Lung (tissue), 12 donors: ENCODE data around the gene EQTN. TPM values are rescaled to one million over a fixed set of nuclear protein-coding genes. Genes with fewer than 3 reads are reported as not detected.

ENCODE experiments used
- ATAC-seq: fragments of 200-7000 bp; cut with Tn5 transposase; one replicate; pipeline ENCODE4 v1.9.1; 2020; ENCODE audit warnings: moderate number of reproducible peaks; ENCODE audit not compliant: insufficient read depth, low FRiP score
- DNase-seq, 3 donors: peaks; one replicate each; pipeline ENCODE4 v3.0.0-alpha.2; 2013 to 2017
- H3K27ac ChIP-seq, 2 donors: one replicate each; pipeline ENCODE4 v1.5.1; 2013; ENCODE audit warnings: mild to moderate bottlenecking in 2 of 2, moderate library complexity in 2 of 2, control low read depth in 1 of 2, inconsistent platforms in 1 of 2, low read depth in 1 of 2, low read length in 1 of 2
- H3K27me3 ChIP-seq, 3 donors: one replicate each; pipeline ENCODE4 v1.5.1; 2013; ENCODE audit warnings: low read length in 2 of 3; ENCODE audit not compliant: control insufficient read depth in 3 of 3, insufficient read depth in 3 of 3
- H3K36me3 ChIP-seq, 4 donors: one replicate each; pipeline ENCODE4 v1.5.1; 2013; ENCODE audit warnings: low read length in 4 of 4, mild to moderate bottlenecking in 1 of 4, moderate library complexity in 1 of 4; ENCODE audit not compliant: control insufficient read depth in 4 of 4, insufficient read depth in 4 of 4
- H3K4me1 ChIP-seq, 5 donors: one replicate each; pipeline ENCODE4 v1.5.1; 2013; ENCODE audit warnings: low read length in 5 of 5, mild to moderate bottlenecking in 2 of 5, moderate library complexity in 1 of 5; ENCODE audit not compliant: control insufficient read depth in 5 of 5, insufficient read depth in 5 of 5
- H3K4me3 ChIP-seq: one replicate; pipeline ENCODE4 v1.5.1; 2013; ENCODE audit warnings: mild to moderate bottlenecking, control low read depth, moderate library complexity
- H3K9ac ChIP-seq, 2 donors: one replicate each; pipeline ENCODE4 v1.5.1; 2013; ENCODE audit warnings: low read length in 2 of 2, control low read depth in 1 of 2; ENCODE audit not compliant: insufficient read depth in 1 of 2
- H3K9me3 ChIP-seq, 4 donors: one replicate each; pipeline ENCODE4 v1.5.1; 2013; ENCODE audit warnings: low read length in 3 of 4, mild to moderate bottlenecking in 1 of 4, moderate library complexity in 1 of 4; ENCODE audit not compliant: control insufficient read depth in 4 of 4, insufficient read depth in 3 of 4
- WGBS, 2 donors: extraction: QIAGEN DNeasy Blood & Tissue Kit; methylation state at CpG; one replicate each; pipeline ENCODE4 v1.1.7; 2013; 5-methylcytosine and 5-hydroxymethylcytosine counted together
- polyA plus RNA-seq, 2 donors: library from polyadenylated mRNA; stranded (reverse); fragments of 200-250 nt; gene quantifications; one replicate each; pipeline ENCODE4 v1.2.1, GENCODE V29; 2013
- total RNA-seq, 2 donors: library from RNA; depleted of rRNA in 1 of 2; stranded (reverse); fragments of >200 nt in 1 of 2; gene quantifications; one replicate each; pipeline ENCODE4 v1.2.1, GENCODE V29; 2014 to 2021
- TF ChIP-seq, protein P1 (sequence below): IDR thresholded peaks from 2 replicates; pipeline ENCODE4 v1.5.1; 2012; ENCODE audit warnings: mild to moderate bottlenecking; ENCODE audit errors: control extremely low read depth, extremely low read depth
- donor health status: control.
- donor health status: control.
- donor health status: Bipolar disorder and iron deficiency.
- donor health status: healthy.
- donor health status: DM: yes; HTN: yes; CAD: no.

The EQTN gene
- total and polyA plus RNA-seq, 4 donors: 0.26 to 1.5 TPM; not detected in 2

DNA sequence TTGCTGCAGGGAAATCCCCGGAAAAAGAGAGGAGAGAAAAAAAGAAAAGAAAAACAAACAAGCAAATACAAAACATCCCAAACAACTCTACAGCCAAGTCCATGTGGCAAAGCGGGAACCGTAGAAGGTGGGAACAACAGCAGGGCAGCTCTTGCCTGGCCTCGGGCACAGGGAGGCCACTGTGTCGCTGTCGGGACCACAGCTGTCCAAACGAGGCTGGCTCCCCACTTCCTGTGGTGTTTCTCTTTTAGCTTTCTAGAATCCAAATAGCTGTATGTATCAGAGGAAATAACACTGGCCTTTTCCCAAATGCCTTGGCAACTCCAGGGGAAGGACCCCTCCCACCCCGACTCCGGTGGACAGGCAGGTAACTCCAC, 41.6 kb upstream of the EQTN start:
- 42 to 56% methylated on average over 9 of the region's 9 CpGs for WGBS, 2 donors
- no peaks in the 10 kb centered on the region for H3K9me3 ChIP-seq
- H3K36me3 ChIP-seq: no peaks in the 10 kb centered on the region
- H3K27me3 ChIP-seq: no peaks in the 10 kb centered on the region
- ATAC-seq: no peak
- H3K4me1 ChIP-seq: peaks cover 0 to 60% (median 30%) of the 10 kb centered on the region in 5 donors
- no peak overlapping the region for H3K4me3 ChIP-seq
- H3K9ac ChIP-seq: no peak overlapping the region
- TF ChIP-seq, protein P1, sequence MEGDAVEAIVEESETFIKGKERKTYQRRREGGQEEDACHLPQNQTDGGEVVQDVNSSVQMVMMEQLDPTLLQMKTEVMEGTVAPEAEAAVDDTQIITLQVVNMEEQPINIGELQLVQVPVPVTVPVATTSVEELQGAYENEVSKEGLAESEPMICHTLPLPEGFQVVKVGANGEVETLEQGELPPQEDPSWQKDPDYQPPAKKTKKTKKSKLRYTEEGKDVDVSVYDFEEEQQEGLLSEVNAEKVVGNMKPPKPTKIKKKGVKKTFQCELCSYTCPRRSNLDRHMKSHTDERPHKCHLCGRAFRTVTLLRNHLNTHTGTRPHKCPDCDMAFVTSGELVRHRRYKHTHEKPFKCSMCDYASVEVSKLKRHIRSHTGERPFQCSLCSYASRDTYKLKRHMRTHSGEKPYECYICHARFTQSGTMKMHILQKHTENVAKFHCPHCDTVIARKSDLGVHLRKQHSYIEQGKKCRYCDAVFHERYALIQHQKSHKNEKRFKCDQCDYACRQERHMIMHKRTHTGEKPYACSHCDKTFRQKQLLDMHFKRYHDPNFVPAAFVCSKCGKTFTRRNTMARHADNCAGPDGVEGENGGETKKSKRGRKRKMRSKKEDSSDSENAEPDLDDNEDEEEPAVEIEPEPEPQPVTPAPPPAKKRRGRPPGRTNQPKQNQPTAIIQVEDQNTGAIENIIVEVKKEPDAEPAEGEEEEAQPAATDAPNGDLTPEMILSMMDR: no peak
- H3K27ac ChIP-seq: peak overlapping the region in 1 of 2 donors; percentile 75
- peak in 2 of 3 donors; percentile 51 to 60 for DNase-seq

- no peak for DNase-seq
- TF ChIP-seq, protein P1: no peak
- 31 to 41% methylated on average over 5 of the region's 5 CpGs for WGBS, 2 donors
Observed at GRCh38 chr9:27337833-27338526, 41.0 kb upstream of the EQTN start.

GRCh38 chr9:27337236-27337635, 40.3 kb upstream of the EQTN start:
- WGBS, 2 donors: 74 to 75% methylated on average over 3 of the region's 3 CpGs
- no peaks in the 10 kb centered on the region for H3K9me3 ChIP-seq
- TF ChIP-seq, protein P1: no peak
- no peak overlapping the region for H3K9ac ChIP-seq
- ATAC-seq: no peak
- H3K4me1 ChIP-seq: peaks cover 0 to 63% (median 30%) of the 10 kb centered on the region in 5 donors
- peak in 2 of 3 donors; percentile 62 to 66 for DNase-seq
- no peak overlapping the region for H3K4me3 ChIP-seq
- no peaks in the 10 kb centered on the region for H3K27me3 ChIP-seq
- H3K27ac ChIP-seq: peak overlapping the region in 1 of 2 donors; percentile 75
- no peaks in the 10 kb centered on the region for H3K36me3 ChIP-seq

More at GRCh38 chr9:27337833-27338526, 41.0 kb upstream of the EQTN start:
- Histone ChIP-seq H3K9me3 (no peaks in the 10 kb centered on the region), H3K27ac (peak overlapping the region in 1 of 2 donors; percentile 75), H3K4me3 (no peak overlapping the region), H3K9ac (no peak overlapping the region), H3K4me1 (peaks cover 0 to 63% (median 30%) of the 10 kb centered on the region in 5 donors), H3K27me3 (no peaks in the 10 kb centered on the region), H3K36me3 (no peaks in the 10 kb centered on the region)
- no peak for ATAC-seq

DNA sequence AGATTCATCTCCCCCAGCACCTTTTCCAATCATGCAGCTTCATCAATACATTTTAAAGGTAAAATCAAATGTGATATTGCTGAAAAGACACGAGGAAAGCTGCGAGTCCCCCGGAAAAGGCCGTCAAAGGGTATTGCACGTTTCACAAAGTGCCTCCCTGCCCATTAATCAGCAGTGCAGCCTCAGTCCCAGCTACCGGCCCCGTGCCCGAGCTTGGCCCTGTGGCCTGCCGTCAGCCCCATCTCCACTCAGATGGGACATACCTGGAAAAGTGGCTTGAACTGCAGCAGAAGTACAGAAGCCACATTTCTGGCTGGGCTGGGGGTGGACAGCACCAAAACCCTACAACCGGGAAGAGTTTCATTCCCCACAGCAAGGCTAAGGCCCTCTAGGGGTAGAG, 39.9 kb upstream of the EQTN start:
- Histone ChIP-seq H3K27me3 (no peaks in the 10 kb centered on the region), H3K4me1 (peaks cover 0 to 63% (median 30%) of the 10 kb centered on the region in 5 donors), H3K36me3 (no peaks in the 10 kb centered on the region), H3K4me3 (no peak overlapping the region), H3K9me3 (no peaks in the 10 kb centered on the region), H3K9ac (no peak overlapping the region), H3K27ac (no peak overlapping the region)
- DNase-seq (no peak), ATAC-seq (no peak)
- TF ChIP-seq, protein P1: no peak
- 95 to 97% methylated on average over 10 of the region's 10 CpGs for WGBS, 2 donors
